Thoracic aorta (tissue), 2 donors: ENCODE data around the gene DACH1. TPM values are rescaled to one million over a fixed set of nuclear protein-coding genes. Genes with fewer than 3 reads are reported as not detected.

Source experiments
- ATAC-seq: fragments of 150-250 bp; one replicate; pipeline ENCODE4 v1.8.0; 2017; ENCODE audit warnings: low read depth; ENCODE audit not compliant: insufficient number of reproducible peaks, low FRiP score
- DNase-seq: peaks from one replicate; pipeline ENCODE4 v3.0.0-alpha.2; 2020; ENCODE audit warnings: low spot score
- H3K27ac ChIP-seq, 2 donors: fragments of 200-600 bp; sonication (generic); 1 replicate in 1 of 2; 2 replicates in 1 of 2; pipeline ENCODE4 v1.5.1; 2016; ENCODE audit warnings: mild to moderate bottlenecking in 2 of 2, moderate library complexity in 2 of 2
- H3K27me3 ChIP-seq: fragments of 200-600 bp; sonication (generic); replicated peaks from 2 replicates; pipeline ENCODE4 v1.6.0; 2016; ENCODE audit warnings: mild to moderate bottlenecking; ENCODE audit not compliant: insufficient read depth
- H3K36me3 ChIP-seq: fragments of 200-600 bp; sonication (generic); one replicate; pipeline ENCODE4 v1.5.1; 2016
- H3K4me1 ChIP-seq, 2 donors: fragments of 200-600 bp; sonication (generic); 1 replicate in 1 of 2; 2 replicates in 1 of 2; pipeline versions ENCODE4 v1.5.1 to v1.6.0; 2016; ENCODE audit warnings: low read depth in 2 of 2, mild to moderate bottlenecking in 1 of 2; ENCODE audit not compliant: control insufficient read depth in 1 of 2
- H3K4me3 ChIP-seq: fragments of 200-600 bp; sonication (generic); 2 replicates; pipeline ENCODE4 v1.5.1; 2016; ENCODE audit warnings: mild to moderate bottlenecking
- H3K9me3 ChIP-seq: fragments of 200-600 bp; sonication (generic); 2 replicates; pipeline ENCODE4 v1.5.1; 2016
- total RNA-seq, 2 donors: library from RNA; depleted of rRNA; stranded (reverse); fragments of >200 nt; gene quantifications; one replicate each; pipeline versions ENCODE4 v1.1.0 to v1.2.3, GENCODE V29; 2016
- TF ChIP-seq, protein P1 (sequence below): fragments of 200-600 bp; sonication (generic); IDR thresholded peaks from one replicate; pipeline ENCODE4 v1.5.1; 2019; ENCODE audit warnings: antibody characterized with exemption

Gene DACH1
- total RNA-seq, 2 donors from 2014 or later, result 0.14 to 1.3 TPM

DNA sequence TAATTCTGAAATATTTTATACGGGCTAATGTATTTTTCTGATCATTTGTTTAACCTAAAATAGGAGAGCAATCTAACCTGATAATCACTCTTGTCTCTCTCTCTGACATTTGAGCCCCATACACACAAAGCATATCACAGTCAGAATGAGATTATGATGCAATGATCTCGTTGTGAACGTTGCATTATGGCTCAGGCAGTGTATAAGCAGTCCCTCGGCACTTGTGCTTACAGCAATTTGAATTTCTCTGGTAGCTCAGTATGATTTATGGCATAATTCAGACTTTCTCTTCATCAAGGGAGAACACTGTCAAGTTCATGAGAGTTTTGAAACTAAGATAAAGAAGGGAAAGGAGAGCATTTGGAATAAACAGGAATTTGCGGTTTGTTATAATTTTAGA, 256.1 kb downstream of the DACH1 start:
- TF ChIP-seq, protein P1, sequence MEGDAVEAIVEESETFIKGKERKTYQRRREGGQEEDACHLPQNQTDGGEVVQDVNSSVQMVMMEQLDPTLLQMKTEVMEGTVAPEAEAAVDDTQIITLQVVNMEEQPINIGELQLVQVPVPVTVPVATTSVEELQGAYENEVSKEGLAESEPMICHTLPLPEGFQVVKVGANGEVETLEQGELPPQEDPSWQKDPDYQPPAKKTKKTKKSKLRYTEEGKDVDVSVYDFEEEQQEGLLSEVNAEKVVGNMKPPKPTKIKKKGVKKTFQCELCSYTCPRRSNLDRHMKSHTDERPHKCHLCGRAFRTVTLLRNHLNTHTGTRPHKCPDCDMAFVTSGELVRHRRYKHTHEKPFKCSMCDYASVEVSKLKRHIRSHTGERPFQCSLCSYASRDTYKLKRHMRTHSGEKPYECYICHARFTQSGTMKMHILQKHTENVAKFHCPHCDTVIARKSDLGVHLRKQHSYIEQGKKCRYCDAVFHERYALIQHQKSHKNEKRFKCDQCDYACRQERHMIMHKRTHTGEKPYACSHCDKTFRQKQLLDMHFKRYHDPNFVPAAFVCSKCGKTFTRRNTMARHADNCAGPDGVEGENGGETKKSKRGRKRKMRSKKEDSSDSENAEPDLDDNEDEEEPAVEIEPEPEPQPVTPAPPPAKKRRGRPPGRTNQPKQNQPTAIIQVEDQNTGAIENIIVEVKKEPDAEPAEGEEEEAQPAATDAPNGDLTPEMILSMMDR, result no peak
- DNase-seq (no peak), ATAC-seq (no peak)
- Histone ChIP-seq H3K9me3 (no peaks in the 10 kb centered on the region), H3K36me3 (no peaks in the 10 kb centered on the region), H3K27ac (no peak overlapping the region), H3K4me3 (no peak overlapping the region), H3K4me1 (no peaks in the 10 kb centered on the region), H3K27me3 (no peaks in the 10 kb centered on the region)

DNA sequence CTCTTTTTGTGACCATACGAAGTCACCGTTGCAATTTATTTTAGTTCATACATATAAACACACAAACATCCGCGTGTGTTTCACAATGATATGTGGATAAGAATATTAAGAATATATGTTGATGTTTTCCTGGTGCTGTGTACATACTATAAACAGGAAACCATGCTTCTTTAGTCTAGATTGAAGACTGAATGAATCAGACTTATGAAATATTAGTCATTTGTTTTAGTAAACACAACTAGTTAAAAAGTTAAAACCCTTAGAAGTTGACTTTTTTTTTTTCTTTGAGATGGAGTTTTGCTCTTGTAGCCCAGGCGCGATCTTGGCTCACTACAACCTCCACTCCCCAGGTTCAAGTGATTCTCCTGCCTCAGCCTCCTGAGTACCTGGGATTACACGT, 257.7 kb downstream of the DACH1 start:
- Histone ChIP-seq H3K36me3 (no peaks in the 10 kb centered on the region), H3K27me3 (no peaks in the 10 kb centered on the region), H3K27ac (no peak overlapping the region), H3K4me1 (no peaks in the 10 kb centered on the region), H3K4me3 (no peak overlapping the region), H3K9me3 (no peaks in the 10 kb centered on the region)
- TF ChIP-seq, protein P1, result no peak
- DNase-seq (no peak), ATAC-seq (no peak)

DNA sequence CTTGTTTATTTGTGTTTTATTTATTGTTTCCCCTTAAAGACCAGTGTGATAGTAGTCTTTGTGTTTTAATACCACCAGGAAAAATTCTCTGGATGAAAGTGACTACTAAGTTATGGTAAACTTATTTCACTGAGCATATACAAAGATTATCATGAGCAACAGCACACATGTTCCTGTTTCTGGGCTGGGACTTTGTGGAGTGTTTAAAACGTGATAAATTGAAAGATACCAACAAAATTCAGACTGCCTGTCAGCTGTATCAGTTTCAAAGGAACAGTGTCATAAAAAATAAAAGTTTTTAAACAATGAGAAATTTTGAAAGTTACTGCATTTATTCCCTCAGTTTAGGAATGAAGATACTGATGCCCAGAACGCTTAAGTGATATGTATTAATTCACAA, 259.4 kb downstream of the DACH1 start:
- no peak for DNase-seq
- ATAC-seq, result no peak
- Histone ChIP-seq H3K9me3 (no peaks in the 10 kb centered on the region), H3K36me3 (no peaks in the 10 kb centered on the region), H3K27me3 (no peaks in the 10 kb centered on the region), H3K27ac (no peak overlapping the region), H3K4me1 (no peaks in the 10 kb centered on the region), H3K4me3 (no peak overlapping the region)
- TF ChIP-seq, protein P1, result no peak

DNA sequence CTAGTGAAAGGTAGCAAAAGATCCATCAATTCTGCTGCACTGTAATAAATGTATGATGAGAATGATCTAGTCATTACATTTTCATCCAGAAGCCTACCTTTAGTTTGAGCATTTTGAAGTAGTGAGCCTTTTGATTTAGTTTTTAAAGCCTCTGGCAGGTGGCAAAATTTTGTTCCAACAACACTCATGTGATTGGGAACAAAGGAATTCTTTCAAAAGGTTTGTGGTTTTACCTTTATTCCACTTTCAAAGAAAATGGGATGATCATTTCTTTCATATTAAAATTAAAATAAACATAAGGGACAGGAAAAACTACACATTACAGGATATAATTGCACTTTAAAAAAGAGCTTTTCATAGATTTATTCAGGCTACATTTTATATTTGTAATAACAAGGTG, 260.2 kb downstream of the DACH1 start:
- ATAC-seq (no peak), DNase-seq (no peak)
- TF ChIP-seq, protein P1, result no peak
- Histone ChIP-seq H3K27me3 (no peaks in the 10 kb centered on the region), H3K36me3 (no peaks in the 10 kb centered on the region), H3K9me3 (no peaks in the 10 kb centered on the region), H3K4me3 (no peak overlapping the region), H3K4me1 (no peaks in the 10 kb centered on the region), H3K27ac (no peak overlapping the region)

DNA sequence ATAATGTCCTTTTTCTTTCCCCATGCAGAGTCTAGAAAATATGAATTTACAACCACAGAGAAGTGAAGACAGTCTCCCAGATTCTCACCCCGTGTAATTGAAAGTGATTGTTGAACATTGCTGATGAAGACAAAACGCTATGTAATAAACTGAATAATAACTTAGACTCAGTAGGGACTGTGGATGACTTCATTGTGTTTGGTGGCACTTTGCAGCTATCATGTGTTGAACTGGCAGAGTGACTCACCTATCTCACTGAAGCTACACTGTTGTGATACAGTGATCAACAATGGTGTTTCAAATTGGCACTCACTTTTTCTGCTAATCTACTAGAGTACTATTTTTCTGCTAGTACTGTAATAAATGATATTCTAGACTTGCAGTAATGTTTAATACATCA, 261.3 kb downstream of the DACH1 start:
- DNase-seq (no peak), ATAC-seq (no peak)
- Histone ChIP-seq H3K4me3 (no peak overlapping the region), H3K36me3 (no peaks in the 10 kb centered on the region), H3K9me3 (no peaks in the 10 kb centered on the region), H3K4me1 (no peaks in the 10 kb centered on the region), H3K27ac (no peak overlapping the region), H3K27me3 (no peaks in the 10 kb centered on the region)
- TF ChIP-seq, protein P1, result no peak
